ENCODE results near the gene ETS2. TPM values are rescaled to one million over a fixed set of nuclear protein-coding genes. Genes with fewer than 3 reads are reported as not detected.

ETS2 gene
- total RNA-seq: 18.2 and 18.8 TPM in 2 replicates
- long read RNA-seq, transcript ETS2-202 (10 exons, 3,766 nt): major isoform, 23 of 34 reads
- long read RNA-seq, partial matches to known transcripts: 7 of 34 reads
- long read RNA-seq, other reads (novel, unspliced or antisense): 4 of 34 reads

- peak; percentile 91 for DNase-seq (ENCODE audit: extremely low spot score, unreplicated experiment)
- Mint-ChIP-seq H3K4me1 (ENCODE audit: unreplicated experiment) (peaks cover 32% of the 10 kb centered on the region), H3K27ac (ENCODE audit: unreplicated experiment) (peak within 1 kb of the TSS; percentile 81), H3K36me3 (ENCODE audit: unreplicated experiment) (peaks cover 5% of the 10 kb centered on the region), H3K9me3 (ENCODE audit: unreplicated experiment) (no peaks in the 10 kb centered on the region), H3K27me3 (ENCODE audit: unreplicated experiment) (no peaks in the 10 kb centered on the region), H3K4me3 (ENCODE audit: unreplicated experiment) (peak within 1 kb of the TSS; percentile 90)
- TF ChIP-seq, protein P1, sequence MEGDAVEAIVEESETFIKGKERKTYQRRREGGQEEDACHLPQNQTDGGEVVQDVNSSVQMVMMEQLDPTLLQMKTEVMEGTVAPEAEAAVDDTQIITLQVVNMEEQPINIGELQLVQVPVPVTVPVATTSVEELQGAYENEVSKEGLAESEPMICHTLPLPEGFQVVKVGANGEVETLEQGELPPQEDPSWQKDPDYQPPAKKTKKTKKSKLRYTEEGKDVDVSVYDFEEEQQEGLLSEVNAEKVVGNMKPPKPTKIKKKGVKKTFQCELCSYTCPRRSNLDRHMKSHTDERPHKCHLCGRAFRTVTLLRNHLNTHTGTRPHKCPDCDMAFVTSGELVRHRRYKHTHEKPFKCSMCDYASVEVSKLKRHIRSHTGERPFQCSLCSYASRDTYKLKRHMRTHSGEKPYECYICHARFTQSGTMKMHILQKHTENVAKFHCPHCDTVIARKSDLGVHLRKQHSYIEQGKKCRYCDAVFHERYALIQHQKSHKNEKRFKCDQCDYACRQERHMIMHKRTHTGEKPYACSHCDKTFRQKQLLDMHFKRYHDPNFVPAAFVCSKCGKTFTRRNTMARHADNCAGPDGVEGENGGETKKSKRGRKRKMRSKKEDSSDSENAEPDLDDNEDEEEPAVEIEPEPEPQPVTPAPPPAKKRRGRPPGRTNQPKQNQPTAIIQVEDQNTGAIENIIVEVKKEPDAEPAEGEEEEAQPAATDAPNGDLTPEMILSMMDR (IDR thresholded peaks at IDR 0.05): no peak
Measured at GRCh38 chr21:38805328-38806152, at the start of gene ETS2. Gene ETS2 (plus strand): TSS chr21:38805929. CDS start chr21:38810035, 4,106 bp downstream.

- H3K9me3 Mint-ChIP-seq (ENCODE audit: unreplicated experiment): no peaks in the 10 kb centered on the region
- H3K27ac Mint-ChIP-seq (ENCODE audit: unreplicated experiment): peak overlapping the region; percentile 83
- peaks cover 62% of the 10 kb centered on the region for H3K4me1 Mint-ChIP-seq (ENCODE audit: unreplicated experiment)
- DNase-seq (ENCODE audit: extremely low spot score, unreplicated experiment): no peak
- TF ChIP-seq, protein P1 (IDR thresholded peaks at IDR 0.05): no peak
- no peak overlapping the region for H3K4me3 Mint-ChIP-seq (ENCODE audit: unreplicated experiment)
- no peaks in the 10 kb centered on the region for H3K36me3 Mint-ChIP-seq (ENCODE audit: unreplicated experiment)
- no peaks in the 10 kb centered on the region for H3K27me3 Mint-ChIP-seq (ENCODE audit: unreplicated experiment)
Measured at GRCh38 chr21:38756746-38757145, 49.0 kb upstream of the ETS2 start.

DNA sequence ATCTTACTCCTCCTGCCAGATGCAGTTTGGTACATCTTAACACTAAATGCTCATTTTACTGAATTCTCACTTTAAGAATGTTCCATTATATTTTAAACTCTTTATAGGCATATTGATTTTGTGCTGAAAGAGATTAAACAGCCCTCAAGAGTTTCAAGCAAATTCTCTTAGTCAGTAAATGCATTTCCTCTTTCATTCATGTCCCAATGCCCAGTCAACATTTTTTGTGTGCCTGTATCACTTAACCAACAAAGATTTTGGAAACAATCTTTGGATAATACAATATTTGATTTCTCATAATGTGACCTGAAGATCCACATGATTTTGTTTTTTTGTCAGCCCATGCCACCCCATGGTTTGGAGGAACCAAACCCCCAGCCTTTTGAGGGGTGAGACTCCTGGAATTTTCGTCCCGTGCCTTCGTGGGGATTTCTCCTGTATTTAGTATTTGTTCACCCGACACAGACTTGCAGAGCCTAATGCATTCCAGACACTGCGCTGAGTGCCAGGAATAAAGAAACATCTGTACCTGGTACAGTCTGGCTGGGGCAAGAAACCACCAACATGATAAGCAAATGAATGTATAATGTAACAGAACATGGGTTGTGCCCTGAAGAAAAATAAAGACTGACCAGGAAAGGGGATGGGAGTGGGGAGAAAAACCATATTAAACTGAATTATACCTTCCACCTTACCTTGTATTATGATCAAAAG is 47.1 kb upstream of the ETS2 start:
- H3K4me1 Mint-ChIP-seq (ENCODE audit: unreplicated experiment): peaks cover 53% of the 10 kb centered on the region
- no peaks in the 10 kb centered on the region for H3K9me3 Mint-ChIP-seq (ENCODE audit: unreplicated experiment)
- no peak overlapping the region for H3K4me3 Mint-ChIP-seq (ENCODE audit: unreplicated experiment)
- no peak overlapping the region for H3K27ac Mint-ChIP-seq (ENCODE audit: unreplicated experiment)
- TF ChIP-seq, protein P1 (IDR thresholded peaks at IDR 0.05): no peak
- no peak for DNase-seq (ENCODE audit: extremely low spot score, unreplicated experiment)
- no peaks in the 10 kb centered on the region for H3K36me3 Mint-ChIP-seq (ENCODE audit: unreplicated experiment)
- H3K27me3 Mint-ChIP-seq (ENCODE audit: unreplicated experiment): no peaks in the 10 kb centered on the region

DNA sequence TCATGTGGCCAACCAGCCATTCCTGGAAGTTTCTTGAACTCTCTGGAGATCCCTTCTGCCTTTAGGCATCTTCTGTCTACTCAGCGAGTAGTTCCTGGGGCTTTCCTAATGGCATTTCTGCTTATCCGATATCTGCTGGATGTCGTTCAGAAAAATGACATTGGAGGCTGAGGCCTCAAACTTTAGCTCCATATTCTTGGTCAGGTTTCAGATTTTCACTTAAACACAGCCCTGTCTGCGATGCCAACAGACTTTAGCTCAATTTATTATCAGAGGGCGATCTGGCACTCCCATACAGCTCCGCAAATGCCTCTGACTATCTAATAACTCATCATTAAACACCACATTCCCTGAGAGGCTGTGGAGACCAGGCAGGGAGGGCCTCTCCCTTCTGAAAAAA is 46.3 kb upstream of the ETS2 start:
- H3K9me3 Mint-ChIP-seq (ENCODE audit: unreplicated experiment): no peaks in the 10 kb centered on the region
- DNase-seq (ENCODE audit: extremely low spot score, unreplicated experiment): no peak
- H3K27ac Mint-ChIP-seq (ENCODE audit: unreplicated experiment): no peak overlapping the region
- H3K4me1 Mint-ChIP-seq (ENCODE audit: unreplicated experiment): peaks cover 46% of the 10 kb centered on the region
- TF ChIP-seq, protein P1 (IDR thresholded peaks at IDR 0.05): no peak
- H3K4me3 Mint-ChIP-seq (ENCODE audit: unreplicated experiment): no peak overlapping the region
- no peaks in the 10 kb centered on the region for H3K27me3 Mint-ChIP-seq (ENCODE audit: unreplicated experiment)
- no peaks in the 10 kb centered on the region for H3K36me3 Mint-ChIP-seq (ENCODE audit: unreplicated experiment)
